HFF-Myc (cell line): ENCODE data around the gene SLC35D3.

Experiments used
- DNase-seq: peaks from one replicate; pipeline ENCODE4 v3.0.0-alpha.2; 2011; ENCODE audit warnings: low read depth; ENCODE audit errors: extremely low read depth
- H3K4me3 ChIP-seq: replicated peaks from 2 replicates; pipeline ENCODE4 v1.5.1; 2011; ENCODE audit warnings: low read depth, mild to moderate bottlenecking, control low read depth, low read length
- TF ChIP-seq, protein P1 (sequence below): IDR thresholded peaks from 2 replicates; pipeline ENCODE4 v1.5.1; 2012; ENCODE audit warnings: mild to moderate bottlenecking, low read depth, low read length, control low read depth; ENCODE audit errors: missing control alignments

The SLC35D3 gene

DNA sequence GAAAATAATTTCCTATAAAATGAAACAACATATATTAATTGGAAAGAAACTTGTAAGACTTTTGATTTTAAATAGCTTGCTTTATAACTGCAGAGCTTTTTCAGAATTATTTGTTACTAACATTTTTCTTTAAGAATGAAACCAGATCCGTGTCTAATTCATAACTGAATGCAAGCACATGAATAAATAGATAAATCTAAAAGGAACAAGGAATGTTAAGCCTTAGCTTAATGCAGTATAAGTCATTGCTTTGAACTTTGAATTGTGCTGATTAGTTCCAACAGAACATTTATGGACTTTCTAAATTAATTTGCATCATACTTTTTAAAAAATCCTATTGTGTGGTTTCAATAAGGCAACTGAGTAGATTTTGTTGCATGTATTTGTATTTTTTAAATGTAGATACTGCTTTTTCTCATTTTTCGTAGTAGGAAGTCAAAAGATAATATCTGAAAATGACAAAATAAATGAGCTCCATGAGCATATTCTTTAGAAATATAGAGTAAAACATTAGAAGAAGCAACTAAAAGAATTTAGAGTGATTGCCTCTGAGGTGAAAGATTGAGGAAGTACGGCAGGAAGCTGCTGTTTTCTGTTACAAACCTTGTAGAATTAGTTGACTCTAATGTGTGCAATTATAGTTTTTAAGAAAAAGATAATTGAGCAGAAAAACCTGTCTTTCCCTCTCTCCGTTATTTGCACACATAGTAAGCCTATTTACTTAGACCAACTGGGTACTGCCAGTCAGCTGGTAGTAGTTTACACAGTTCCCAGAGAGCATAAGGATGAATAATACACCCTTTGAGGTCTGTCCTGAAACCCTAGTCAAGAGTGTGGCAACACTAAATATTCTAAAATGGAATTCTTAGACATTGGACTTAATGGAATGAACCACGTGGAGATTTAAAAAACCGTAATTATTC lies 32.6 kb upstream of the SLC35D3 start:
- TF ChIP-seq, protein P1, sequence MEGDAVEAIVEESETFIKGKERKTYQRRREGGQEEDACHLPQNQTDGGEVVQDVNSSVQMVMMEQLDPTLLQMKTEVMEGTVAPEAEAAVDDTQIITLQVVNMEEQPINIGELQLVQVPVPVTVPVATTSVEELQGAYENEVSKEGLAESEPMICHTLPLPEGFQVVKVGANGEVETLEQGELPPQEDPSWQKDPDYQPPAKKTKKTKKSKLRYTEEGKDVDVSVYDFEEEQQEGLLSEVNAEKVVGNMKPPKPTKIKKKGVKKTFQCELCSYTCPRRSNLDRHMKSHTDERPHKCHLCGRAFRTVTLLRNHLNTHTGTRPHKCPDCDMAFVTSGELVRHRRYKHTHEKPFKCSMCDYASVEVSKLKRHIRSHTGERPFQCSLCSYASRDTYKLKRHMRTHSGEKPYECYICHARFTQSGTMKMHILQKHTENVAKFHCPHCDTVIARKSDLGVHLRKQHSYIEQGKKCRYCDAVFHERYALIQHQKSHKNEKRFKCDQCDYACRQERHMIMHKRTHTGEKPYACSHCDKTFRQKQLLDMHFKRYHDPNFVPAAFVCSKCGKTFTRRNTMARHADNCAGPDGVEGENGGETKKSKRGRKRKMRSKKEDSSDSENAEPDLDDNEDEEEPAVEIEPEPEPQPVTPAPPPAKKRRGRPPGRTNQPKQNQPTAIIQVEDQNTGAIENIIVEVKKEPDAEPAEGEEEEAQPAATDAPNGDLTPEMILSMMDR, result no peak
- H3K4me3 ChIP-seq, result no peak overlapping the region
- no peak for DNase-seq

- no peak overlapping the region for H3K4me3 ChIP-seq
- no peak for DNase-seq
- TF ChIP-seq, protein P1, result no peak
These were observed 31.8 kb upstream of the SLC35D3 start for GRCh38 chr6:136890194-136890839.

DNA sequence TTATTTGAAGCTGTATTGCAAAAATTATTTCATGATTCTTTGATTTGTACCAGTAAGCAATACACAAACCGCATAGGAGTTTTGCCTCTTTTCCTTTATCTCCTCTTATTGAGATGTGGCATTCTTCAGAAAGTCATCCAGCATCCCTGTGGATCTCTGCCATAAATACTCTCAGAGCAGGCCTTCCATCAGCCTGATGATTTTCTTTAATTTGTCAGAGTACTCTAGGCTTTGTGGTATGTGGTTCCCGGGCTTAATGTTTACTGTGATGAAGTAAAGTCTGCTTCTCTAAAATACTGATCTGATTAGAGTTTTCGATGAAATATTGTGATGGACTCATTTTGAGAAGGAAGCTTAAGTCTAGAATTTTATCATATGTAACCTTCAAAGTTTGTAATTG lies 31.1 kb upstream of the SLC35D3 start:
- TF ChIP-seq, protein P1, result no peak
- H3K4me3 ChIP-seq, result no peak overlapping the region
- DNase-seq, result no peak

- TF ChIP-seq, protein P1, result no peak
- no peak overlapping the region for H3K4me3 ChIP-seq
- DNase-seq, result no peak
These were observed 28.9 kb upstream of the SLC35D3 start for GRCh38 chr6:136893187-136893586.

- H3K4me3 ChIP-seq, result no peak overlapping the region
- TF ChIP-seq, protein P1, result no peak
- DNase-seq, result no peak
These were observed 26.2 kb upstream of the SLC35D3 start for GRCh38 chr6:136895901-136896300.

- DNase-seq, result no peak
- no peak overlapping the region for H3K4me3 ChIP-seq
- TF ChIP-seq, protein P1, result no peak
These were observed 25.0 kb upstream of the SLC35D3 start for GRCh38 chr6:136897071-136897470.
